ENCODE data around the gene RYR1. TPM values are rescaled to one million over a fixed set of nuclear protein-coding genes. Genes with fewer than 3 reads are reported as not detected.

The RYR1 gene
- 166 and 168 TPM in 2 replicates for total RNA-seq
- polyA plus RNA-seq (2012) = 99.1 TPM

DNA sequence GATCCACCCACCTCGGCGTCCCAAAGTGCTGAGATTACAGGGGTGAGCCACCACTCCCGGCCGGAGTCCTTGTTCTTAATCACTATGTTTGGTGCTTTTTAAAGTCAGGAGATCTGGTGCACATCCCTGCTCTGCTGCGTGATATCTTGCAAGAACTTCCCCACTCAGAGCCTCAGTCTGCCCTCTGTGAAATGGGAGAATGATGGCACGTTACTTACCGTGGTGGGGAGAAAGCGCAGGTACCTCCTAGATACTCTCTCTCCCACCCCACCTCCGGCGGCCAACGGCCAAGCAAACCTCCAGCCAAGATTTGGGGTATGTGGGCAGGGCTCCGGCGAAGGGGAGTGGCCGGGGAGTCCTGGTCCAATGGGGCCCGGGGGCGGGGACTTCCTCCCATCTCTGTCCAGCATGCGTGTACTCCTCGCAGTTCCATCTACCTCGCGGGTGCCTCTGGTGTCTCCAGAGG is at the start of gene RYR1:
RYR1 (plus strand) TSS at position 424 of the 466 bp plus-strand sequence. CDS start 139 bp downstream, outside the sequence.
- DNase-seq (ENCODE audit: low read depth) = peak; percentile 92

DNA sequence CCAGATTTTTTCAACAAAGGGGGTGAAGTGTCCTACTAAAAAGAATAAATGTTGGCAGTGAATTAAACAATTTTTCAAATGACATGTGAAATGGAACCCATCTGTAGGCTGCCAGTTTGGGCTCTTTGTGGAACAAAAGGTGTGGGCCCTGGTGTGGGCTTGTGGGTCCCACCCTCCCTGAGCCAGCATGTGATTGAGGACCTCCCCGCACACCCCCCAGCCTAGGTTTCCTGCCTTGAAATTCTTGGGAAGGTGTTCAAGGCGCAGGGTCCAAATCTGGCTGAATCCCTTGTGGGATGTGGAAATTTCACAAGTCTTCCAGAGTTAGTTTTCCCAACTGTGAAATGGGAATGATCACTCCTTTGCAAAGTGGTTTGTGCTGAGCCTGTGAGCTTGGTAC is 49.7 kb upstream of the RYR1 start:
- no peak for DNase-seq (ENCODE audit: low read depth)

DNA sequence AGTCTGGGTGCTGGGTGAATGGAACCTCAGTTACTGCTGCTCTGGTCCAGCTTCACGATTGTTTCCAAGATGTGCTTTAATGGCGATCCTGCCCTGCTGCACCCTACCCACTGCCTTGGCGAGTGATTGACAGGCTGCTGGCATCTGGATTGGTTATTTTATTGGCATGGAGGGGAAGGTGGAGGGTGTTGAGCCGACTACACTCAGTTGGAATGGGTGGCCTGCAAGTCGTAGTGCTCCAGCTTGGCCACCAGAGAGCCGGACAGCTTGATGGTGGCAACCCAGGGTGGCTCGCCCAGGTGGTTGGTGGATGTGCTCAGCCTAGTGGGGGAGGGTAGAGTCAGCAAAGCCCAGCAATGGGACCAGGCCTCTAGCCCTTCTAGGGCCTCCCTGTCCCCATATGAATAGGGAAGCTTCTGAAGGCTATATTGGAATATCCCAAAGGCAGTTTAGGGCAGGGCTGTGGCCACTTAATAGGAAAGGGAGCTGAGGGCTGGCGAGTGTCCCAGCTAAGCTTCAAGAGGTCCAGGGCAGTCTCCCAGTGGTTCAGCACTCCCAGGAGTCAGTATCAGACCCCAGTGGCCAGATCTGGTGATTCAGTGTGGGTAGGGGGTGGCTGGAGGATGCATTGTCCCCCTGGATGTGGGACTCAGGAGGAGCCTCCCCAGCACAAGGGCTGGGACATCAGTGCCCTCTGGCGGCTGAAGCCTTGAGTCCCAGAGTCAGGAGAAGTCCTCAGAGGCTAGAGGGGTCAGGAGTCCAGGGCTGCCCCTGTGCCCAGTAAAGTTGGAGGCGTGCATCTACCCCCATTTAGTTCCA is 49.1 kb upstream of the RYR1 start:
- peak; percentile 20 for DNase-seq (ENCODE audit: low read depth)

DNA sequence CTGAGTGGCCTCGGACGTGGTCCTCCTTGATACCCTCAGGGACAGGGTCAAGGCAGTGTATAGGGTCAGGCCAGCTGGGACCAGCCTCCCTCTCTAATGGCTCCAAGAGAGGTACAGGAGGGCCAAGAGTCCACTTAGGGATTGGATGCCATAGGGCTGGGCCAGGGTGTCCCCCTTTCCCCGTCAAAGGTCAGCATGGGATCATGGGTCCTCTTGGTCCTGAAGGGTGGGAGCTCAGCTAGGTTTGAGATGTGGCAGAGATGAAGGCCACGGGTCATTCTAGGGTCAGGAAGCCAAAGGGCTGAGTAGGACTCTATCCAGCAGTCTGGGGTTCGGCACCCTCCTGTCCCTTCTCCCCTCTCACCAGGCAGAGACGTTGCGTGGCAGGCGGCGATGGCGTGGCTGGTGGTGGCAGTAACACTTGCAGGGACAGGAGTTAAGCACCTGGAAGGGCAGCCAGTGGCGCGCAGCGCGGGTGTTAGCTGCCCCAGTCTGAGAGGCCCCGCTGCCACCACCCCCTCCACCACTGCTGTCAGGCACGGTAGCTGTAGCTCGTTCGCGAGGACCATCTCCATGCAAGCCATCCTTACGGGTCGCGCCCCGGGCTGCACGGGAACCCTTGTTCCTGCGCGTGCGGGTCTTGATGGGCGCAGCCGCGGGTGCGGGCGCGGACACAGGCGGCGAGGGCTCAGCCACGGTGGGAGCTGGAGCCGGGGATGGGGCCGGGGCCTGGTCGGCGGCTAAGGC is 48.3 kb upstream of the RYR1 start:
- no peak for DNase-seq (ENCODE audit: low read depth)

DNA sequence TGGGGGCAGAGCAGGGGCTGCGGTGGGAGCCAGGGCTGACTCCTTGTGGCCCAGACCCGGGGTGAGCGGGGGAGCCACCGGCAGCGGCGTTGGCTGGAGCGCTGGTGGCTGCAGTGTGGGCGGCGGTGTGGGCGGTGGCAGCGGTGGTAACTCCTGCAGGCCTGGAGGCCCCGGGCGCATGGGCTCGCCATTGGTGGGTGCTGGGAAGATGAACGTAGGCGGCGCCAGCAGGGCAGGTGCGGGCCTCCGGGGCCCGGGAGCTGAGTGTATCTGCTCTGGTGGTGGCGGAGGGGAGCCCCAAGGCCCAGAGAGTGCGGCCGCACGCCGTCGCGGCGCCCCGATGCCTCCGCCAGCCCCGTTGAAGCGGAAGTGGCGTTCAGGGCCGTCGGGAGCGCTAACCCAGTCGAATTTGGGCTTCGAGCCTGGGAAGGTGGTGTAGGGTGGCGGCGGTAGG is 47.7 kb upstream of the RYR1 start:
- no peak for DNase-seq (ENCODE audit: low read depth)

DNA sequence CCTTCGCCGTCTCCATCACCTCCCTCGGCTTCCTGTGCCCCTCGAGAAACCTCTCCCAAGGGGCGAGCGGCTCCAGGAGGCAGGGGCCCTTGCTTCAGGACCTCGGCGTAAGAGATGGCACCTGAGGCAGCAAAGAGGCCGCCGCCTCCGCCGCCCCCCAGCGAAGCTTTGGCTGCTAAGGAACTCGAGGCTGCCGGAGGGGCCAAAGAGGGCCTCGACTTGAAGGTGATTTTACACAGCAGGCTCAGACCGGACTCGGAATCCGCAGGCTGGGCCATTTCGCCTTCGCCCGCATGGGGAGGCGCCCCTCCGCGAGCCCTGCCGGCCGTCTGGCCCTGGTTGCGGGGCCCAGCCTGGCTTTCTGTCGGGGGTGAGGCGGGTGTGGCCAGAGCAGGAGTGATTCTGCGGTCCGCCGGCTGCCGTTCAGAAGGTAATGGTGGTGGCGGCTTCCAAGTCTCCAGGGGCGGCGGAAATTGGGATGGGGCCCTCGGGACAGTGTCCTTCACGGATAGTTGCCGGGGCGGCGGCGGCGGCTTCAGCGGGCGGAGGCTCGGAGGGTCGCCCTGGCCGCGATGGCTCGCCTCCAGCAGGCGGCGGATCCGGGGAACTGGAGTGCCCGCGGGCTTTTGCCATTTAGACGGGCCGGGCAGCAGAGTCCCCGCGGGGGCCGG is 47.1 kb upstream of the RYR1 start:
- DNase-seq (ENCODE audit: low read depth) = no peak

DNA sequence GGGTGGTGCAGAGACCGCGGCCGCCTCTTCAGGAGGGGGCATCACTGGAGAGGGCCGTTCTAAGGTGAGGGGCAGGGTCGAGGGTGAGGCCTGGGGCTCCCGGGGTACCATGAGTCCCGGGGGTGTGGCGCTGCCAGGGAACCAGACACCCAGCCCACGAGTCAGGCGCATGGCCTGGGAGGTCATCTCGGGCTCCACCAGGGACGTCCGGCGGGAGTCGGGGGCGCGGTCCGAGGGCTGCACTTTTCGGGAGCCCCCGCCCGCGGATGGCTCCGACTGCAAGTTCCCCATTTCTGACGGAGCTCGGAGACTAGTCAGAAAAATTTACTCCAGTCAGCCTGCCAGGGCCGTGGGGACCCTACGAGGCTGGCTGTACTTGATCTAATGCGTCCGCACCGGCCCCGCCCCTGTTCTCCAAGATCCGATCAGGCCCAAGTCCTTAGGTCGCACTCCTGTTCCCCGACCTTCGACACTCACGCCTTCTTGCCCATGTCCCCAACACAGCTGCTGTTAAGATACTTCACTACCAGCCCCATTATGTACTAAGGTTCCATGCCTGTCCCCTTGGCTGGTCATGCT is 46.4 kb upstream of the RYR1 start:
- DNase-seq (ENCODE audit: low read depth) = no peak

DNA sequence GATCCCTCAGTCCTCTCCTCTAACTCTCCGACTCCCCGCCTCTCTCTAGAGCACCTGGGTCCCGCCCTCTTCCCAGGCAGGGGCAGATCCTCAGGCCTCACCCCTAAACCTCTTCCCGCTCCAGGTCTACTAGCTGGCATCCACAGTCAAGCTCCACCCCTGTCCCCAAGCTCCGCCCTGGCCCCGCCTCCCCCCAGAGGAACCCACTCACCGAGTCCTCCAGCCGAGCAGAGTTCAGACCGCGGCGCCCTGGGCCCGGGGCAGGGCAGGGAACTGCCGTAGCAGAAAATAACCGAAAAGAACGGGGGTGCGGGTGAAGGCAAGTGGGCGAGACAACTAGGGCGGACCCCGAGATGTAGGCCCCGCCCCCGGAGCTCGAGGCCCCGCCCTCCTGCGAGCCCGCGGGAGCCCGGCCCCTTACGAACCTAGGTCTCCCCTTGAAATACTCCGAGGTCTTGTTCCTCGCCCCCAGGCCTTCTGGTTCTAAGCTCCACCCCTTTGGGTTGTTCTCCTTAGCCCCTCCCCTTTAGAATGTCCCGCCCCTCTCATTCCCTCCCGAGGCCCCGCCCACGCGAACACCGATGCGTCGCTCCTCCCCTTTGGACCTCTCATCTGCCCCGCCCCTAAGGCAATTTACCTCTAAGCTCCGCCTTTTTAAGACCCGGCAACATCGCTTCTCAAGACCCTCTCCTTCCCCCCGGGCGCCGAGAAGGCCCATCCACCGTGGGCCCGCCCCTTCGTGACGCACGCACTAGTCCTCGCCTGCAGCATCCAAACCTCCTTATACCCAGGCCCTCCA is 45.7 kb upstream of the RYR1 start, which contains the start of gene GGN:
GGN (minus strand) TSS at position 485 of the 799 bp plus-strand sequence. CDS start 773 bp downstream, outside the sequence.
- peak; percentile 88 for DNase-seq (ENCODE audit: low read depth)

DNA sequence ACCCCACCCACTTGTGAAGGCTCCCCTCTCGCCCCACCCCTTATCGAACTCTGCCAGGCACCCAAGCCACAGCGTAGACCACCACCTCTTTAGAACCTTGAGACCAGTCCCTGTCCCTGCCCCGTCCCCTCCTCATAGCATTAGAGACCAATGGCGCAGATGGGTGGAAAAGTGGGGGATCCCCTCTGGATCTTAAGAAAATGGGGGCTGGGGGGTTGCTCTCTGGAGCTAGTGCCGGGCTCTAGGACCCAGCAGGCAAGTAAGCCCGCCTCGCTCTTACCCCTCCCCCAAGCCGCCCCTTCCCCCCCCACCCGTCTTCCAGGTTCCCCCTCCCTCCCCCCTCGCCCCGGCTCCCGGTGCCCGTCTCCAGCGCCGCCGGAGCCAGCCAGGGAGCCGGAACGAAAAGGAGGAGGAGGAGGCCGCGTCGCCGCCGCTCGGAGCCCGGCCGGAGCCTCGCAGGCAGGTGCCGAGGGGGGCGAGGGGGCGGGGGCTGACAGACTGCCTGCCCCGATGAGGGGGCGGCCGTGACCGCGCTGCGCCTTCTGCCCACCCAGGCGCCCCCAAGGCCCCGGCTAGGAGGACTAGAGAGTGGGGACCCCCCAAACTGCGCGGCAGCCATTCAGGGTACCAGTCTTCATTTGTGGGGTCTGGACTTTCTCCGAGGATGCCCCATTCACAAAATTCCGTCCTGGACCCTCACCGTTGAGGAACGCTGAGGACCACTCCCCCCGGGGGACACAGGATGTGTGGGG is 45.0 kb upstream of the RYR1 start, which contains the start of gene SPRED3:
SPRED3 (plus strand) TSS at position 349 of the 752 bp plus-strand sequence. CDS start 1,606 bp downstream, outside the sequence.
- no peak for DNase-seq (ENCODE audit: low read depth)

DNA sequence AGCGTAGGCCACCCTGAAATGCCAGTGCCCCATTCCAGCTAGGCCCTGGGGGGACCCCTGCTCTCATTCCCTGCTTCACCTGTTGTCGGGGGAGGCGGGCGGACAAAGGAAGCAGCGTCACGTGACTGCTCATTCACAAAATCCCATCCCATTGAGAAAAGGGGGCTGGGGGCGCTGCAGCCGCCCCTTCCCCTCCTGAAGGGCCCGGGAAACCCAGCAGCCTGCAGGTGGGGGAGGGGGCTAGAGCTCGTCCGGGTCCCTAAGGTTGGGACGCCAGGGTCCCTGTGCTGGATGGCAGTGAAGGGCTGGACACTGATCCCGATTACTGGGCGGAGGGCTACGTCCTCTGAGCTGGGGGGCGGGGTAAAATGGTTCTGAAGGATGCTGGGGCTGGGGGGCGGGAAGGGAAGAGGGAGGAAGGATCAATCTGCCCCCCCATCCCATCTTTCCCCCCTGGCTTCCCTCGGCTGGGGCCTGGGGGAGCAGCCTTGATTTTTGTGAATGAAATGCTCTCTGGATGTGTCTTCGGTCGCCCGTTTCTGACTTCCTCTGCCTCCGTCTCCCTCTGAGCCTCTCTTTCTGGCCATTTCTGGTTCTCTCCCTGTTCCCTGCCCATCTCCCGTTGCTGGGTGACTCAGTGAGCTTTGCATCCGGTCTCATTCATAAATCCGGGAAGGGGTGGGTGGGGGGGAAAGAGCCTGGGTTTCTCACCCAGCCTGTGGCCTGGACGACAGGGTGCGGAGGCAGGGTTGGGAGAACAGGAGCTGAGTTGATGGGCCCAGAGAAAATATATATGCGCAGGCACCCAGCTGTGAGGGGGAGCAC is 44.2 kb upstream of the RYR1 start:
- DNase-seq (ENCODE audit: low read depth) = peak; percentile 63

DNA sequence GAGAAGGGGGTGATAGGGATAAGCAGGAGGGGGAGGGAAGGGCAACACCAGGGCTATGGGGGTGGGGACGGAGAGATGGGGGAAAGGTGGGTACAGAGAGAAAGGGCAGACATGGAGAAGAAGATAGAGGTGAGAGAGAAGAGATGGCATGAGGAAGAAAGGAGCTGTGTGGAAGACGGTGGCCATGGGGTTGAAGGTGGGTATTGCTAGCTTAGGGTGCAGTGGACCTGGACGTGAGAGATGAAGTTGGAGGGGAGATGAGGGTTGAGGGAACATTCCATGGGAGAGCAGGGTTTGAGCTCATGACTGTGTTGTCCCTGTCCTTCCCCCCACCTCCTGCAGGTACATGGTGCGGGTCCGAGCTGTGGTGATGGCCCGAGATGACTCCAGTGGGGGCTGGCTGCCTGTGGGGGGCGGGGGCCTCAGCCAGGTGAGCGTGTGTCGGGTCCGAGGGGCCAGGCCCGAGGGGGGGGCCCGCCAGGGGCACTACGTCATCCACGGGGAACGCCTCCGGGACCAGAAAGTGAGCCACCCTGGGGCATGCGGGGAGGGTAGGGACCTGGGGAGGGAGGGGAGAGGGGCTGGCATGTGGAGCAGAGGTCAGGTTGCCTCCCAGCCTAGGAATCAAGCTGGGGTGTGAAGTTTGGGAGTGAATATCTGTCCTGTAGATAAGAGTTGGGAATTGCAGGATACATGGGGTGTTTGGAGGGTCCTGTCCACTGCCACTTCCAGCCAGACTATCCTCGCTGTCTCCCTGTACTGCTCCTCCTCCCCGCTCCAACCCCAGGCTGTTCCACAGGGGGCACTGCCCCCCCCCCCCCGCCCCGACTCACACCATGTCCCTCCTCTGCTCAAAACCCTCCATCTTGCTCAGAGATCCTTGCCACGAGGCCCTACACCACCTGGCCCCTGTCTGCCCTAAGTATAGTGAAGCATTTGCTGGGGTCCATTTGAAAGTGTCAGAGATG is 43.2 kb upstream of the RYR1 start:
- no peak for DNase-seq (ENCODE audit: low read depth)

DNA sequence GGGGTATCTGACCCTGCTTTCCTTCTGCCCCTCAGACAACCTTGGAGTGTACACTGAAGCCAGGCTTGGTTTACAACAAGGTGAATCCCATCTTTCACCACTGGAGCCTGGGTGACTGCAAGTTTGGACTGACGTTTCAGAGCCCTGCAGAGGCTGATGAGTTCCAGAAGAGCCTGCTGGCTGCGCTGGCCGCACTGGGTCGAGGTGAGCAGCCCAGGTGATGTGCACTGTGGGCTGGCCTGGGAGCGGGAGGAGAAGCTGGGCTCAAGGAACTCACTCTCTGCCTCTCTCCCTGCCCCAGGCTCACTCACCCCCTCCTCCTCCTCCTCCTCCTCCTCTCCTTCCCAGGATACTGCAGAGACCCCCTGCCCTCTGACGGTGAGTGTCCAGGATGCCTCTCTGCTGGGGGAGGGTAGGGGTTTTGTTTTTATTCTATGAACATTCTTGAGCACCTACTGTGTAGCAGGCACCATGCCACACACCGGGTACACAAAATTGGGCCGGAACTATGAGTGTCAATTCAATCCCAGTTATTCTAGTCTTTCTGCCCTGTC is 41.5 kb upstream of the RYR1 start:
- DNase-seq (ENCODE audit: low read depth) = no peak

DNA sequence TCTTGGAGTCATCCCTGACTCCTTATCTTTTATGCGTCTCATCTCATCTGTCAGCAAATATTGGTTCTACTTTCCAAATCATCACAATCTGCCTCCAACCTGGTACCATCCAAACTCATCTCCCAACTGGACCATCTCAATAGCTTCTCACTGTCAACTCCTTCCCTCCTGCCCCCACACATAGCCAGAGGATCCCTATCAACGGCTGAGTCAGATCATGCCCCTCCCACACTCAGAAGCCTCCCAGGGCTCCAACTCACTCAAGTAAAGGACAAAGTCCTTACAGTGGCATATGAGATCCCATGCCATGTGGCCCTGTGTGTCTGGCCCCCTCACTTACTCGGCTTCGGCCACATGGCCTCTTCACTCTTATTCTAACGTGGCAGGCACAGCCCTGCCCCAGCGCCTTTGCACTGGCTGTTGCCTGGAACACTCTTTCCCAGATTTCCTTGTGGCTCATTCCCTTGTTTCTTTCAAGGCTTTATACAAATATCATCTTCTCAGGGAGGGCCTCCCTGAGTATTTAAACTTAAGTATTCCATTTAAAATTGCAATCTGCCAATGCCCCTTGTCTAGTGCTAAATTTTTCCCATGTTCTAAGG is 40.7 kb upstream of the RYR1 start:
- no peak for DNase-seq (ENCODE audit: low read depth)

DNA sequence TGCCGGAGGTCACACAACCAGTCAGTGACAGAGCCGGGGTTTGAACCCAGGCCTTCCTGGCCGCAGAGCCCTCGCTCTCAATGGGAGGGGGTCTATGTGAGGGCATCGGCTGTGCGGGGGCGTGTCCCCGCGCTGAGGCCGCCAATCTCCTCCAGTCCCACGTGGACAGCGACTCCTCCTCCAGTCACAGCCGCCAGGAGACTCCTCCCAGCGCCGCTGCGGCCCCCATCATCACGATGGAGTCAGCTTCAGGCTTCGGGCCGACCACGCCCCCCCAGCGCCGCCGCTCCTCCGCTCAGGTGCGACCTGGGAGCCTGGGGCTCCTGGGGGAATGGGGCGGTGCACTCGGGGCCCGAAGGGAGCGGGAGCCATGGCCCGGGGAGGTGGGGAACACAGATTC is 39.0 kb upstream of the RYR1 start:
- no peak for DNase-seq (ENCODE audit: low read depth)

DNA sequence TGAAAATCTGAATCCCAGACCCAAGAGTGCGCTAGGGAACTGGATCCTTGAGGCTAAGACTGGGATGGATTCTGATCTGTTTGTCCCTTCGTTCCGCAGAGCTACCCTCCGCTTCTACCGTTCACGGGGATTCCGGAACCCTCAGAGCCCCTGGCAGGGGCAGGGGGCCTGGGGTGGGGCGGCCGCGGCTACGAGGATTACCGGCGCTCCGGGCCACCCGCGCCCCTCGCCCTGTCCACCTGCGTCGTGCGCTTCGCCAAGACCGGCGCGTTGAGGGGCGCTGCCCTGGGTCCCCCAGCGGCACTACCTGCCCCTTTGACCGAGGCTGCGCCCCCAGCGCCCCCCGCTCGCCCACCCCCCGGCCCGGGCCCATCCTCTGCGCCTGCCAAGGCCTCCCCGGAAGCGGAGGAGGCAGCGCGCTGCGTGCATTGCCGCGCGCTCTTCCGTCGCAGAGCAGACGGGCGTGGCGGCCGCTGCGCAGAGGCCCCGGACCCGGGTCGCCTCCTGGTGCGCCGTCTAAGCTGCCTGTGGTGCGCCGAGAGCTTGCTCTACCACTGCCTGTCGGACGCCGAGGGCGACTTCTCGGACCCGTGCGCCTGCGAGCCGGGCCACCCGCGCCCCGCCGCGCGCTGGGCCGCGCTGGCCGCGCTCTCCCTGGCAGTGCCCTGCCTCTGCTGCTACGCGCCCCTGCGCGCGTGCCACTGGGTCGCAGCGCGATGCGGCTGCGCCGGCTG is 37.9 kb upstream of the RYR1 start:
- DNase-seq (ENCODE audit: low read depth) = no peak

DNA sequence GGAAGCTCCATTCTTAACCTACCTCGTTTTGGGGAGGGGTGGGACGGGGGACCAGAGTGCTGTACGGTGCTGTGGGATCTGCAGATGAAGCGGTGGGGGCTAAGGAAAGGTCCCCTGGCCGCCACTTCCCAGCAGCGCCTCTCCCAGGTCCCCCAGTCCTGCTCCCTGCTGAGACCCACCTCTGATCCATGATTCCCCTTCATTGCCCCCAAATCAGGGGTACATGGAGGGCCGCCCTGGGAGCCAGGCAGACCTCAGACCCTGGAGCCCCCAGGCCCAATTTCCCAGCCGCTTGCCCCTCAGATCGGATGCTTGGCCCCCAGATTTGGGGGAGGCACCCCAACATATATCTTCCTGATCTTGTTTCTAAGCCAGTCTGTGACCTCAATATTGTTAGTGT is 34.4 kb upstream of the RYR1 start:
- DNase-seq (ENCODE audit: low read depth) = no peak

Data from myocyte (in vitro differentiated cells).